H1 (cell line): ENCODE data around the gene ELOVL6. TPM values are rescaled to one million over a fixed set of nuclear protein-coding genes. Genes with fewer than 3 reads are reported as not detected.

Experiments used
- BACH1 ChIP-seq: IDR thresholded peaks from 2 replicates; pipeline ENCODE4 v1.6.1; 2012; ENCODE audit warnings: low read length, improper control_type of control experiment
- BCL11A ChIP-seq, 2 experiments: IDR thresholded peaks; one replicate each; pipeline ENCODE4 v1.6.1; 2011; ENCODE audit warnings: low read depth in 2 of 2, low read length in 2 of 2, mild to moderate bottlenecking in 2 of 2
- BRCA1 ChIP-seq: IDR thresholded peaks from 2 replicates; pipeline ENCODE4 v1.6.1; 2012; ENCODE audit warnings: low read depth, low read length, improper control_type of control experiment
- CEBPB ChIP-seq: IDR thresholded peaks from 2 replicates; pipeline ENCODE4 v1.6.1; 2012; ENCODE audit warnings: low read depth, low read length
- CTCF ChIP-seq, 3 experiments: IDR thresholded peaks; 1 replicate in 2 of 3; 2 replicates in 1 of 3; pipeline versions ENCODE4 v1.5.1 to v1.6.1; 2011; ENCODE audit warnings: low read length in 3 of 3, mild to moderate bottlenecking in 3 of 3, inconsistent platforms in 2 of 3, low read depth in 1 of 3, moderate library complexity in 1 of 3; ENCODE audit not compliant: insufficient read depth in 1 of 3; ENCODE audit errors: control extremely low read depth in 1 of 3
- EP300 ChIP-seq, 2 experiments: IDR thresholded peaks; 1 replicate in 1 of 2; 2 replicates in 1 of 2; pipeline ENCODE4 v1.6.1; 2011 to 2012; ENCODE audit warnings: low read depth in 2 of 2, low read length in 2 of 2, mild to moderate bottlenecking in 2 of 2, borderline replicate concordance in 1 of 2, inconsistent platforms in 1 of 2, moderate library complexity in 1 of 2
- EZH2 ChIP-seq: fragments of 200-600 bp; sonication (generic); IDR thresholded peaks from 2 replicates; pipeline ENCODE4 v1.7.1; 2012; ENCODE audit warnings: low read depth, mild to moderate bottlenecking, moderate library complexity, low read length, inconsistent platforms; ENCODE audit not compliant: severe bottlenecking
- FOSL1 ChIP-seq: IDR thresholded peaks from 2 replicates; pipeline ENCODE4 v1.6.1; 2011; ENCODE audit warnings: mild to moderate bottlenecking, low read depth, low read length, moderate library complexity; ENCODE audit not compliant: insufficient read depth
- GABPA ChIP-seq: IDR thresholded peaks from 2 replicates; pipeline ENCODE4 v1.6.1; 2011; ENCODE audit warnings: mild to moderate bottlenecking, low read length, moderate library complexity, borderline replicate concordance; ENCODE audit not compliant: insufficient read depth
- JUN ChIP-seq: IDR thresholded peaks from 2 replicates; pipeline ENCODE4 v1.6.1; 2011; ENCODE audit warnings: low read depth, mild to moderate bottlenecking, improper control_type of control experiment, low read length
- KDM4A ChIP-seq: IDR thresholded peaks from one replicate; pipeline ENCODE4 v1.7.1; 2012; ENCODE audit warnings: low read depth, mild to moderate bottlenecking, moderate library complexity, low read length, inconsistent platforms; ENCODE audit not compliant: severe bottlenecking
- MAFK ChIP-seq: IDR thresholded peaks from 2 replicates; pipeline ENCODE4 v1.6.1; 2012; ENCODE audit warnings: low read depth, mild to moderate bottlenecking, improper control_type of control experiment, low read length
- NANOG ChIP-seq: IDR thresholded peaks from 2 replicates; pipeline ENCODE4 v1.6.1; 2011; ENCODE audit warnings: low read length, low read depth, mild to moderate bottlenecking, inconsistent platforms; ENCODE audit not compliant: insufficient read depth, poor library complexity, severe bottlenecking
- POLR2AphosphoS5 ChIP-seq: IDR thresholded peaks from 2 replicates; pipeline ENCODE4 v1.6.1; 2011; ENCODE audit warnings: low read depth, low read length
- RBBP5 ChIP-seq: IDR thresholded peaks from 2 replicates; pipeline ENCODE4 v1.7.1; 2012; ENCODE audit warnings: low read depth, mild to moderate bottlenecking, inconsistent platforms, low read length, moderate library complexity, borderline replicate concordance
- RNF2 ChIP-seq: fragments of 200-900, 300-1000 bp; sonication (generic); IDR thresholded peaks from 2 replicates; pipeline ENCODE4 v1.7.1; 2016; ENCODE audit warnings: borderline replicate concordance, low read depth, mild to moderate bottlenecking, antibody characterized with exemption, low read length; ENCODE audit not compliant: poor library complexity, severe bottlenecking; ENCODE audit errors: missing control alignments
- SIRT6 ChIP-seq: IDR thresholded peaks from one replicate; pipeline ENCODE4 v1.7.1; 2012; ENCODE audit warnings: low read length, inconsistent platforms
- SIX5 ChIP-seq: IDR thresholded peaks from 2 replicates; pipeline ENCODE4 v1.6.1; 2011; ENCODE audit warnings: mild to moderate bottlenecking, low read depth, low read length
- SP2 ChIP-seq: IDR thresholded peaks from 2 replicates; pipeline ENCODE4 v1.6.1; 2012; ENCODE audit warnings: mild to moderate bottlenecking, low read length, inconsistent platforms
- SRF ChIP-seq: IDR thresholded peaks from 2 replicates; pipeline ENCODE4 v1.6.1; 2011; ENCODE audit warnings: mild to moderate bottlenecking, low read depth, low read length, moderate library complexity
- TCF12 ChIP-seq: IDR thresholded peaks from 2 replicates; pipeline ENCODE4 v1.6.1; 2011; ENCODE audit warnings: low read depth, mild to moderate bottlenecking, low read length
- TEAD4 ChIP-seq: IDR thresholded peaks from 2 replicates; pipeline ENCODE4 v1.6.1; 2012; ENCODE audit warnings: low read depth, low read length, inconsistent platforms, mixed read lengths
- YY1 ChIP-seq: IDR thresholded peaks from 2 replicates; pipeline ENCODE4 v1.6.1; 2011; ENCODE audit warnings: low read depth, mild to moderate bottlenecking, low read length
- polyA plus RNA-seq, 7 experiments: library from polyadenylated mRNA; depleted of rRNA in 3 of 7; stranded (reverse) in 5 of 7; unstranded in 2 of 7; fragments of >200 nt in 5 of 7; fragments of 200-250 nt in 2 of 7; gene quantifications; 1 replicate in 5 of 7; 2 replicates in 1 of 7; 4 replicates in 1 of 7; pipeline versions ENCODE4 v1.2.1 to v1.2.3, GENCODE V29; 2011 to 2013; ENCODE audit warnings: missing spikeins in 2 of 7, mixed read lengths in 2 of 7
- total RNA-seq: library from RNA; stranded (reverse); fragmentation: NEBNext Ultra II Directional; extraction: Animal tissue kit (Norgen Biotek cat#: 25700); gene quantifications from 2 replicates; pipeline ENCODE4 v1.2.1, GENCODE V29; 2021

The ELOVL6 gene
- total and polyA plus RNA-seq, 2 of the 8 experiments (the other 6 are each of a cell fraction or from before 2014, with no cell fraction given), result 27.8 to 86.6 TPM

- TF ChIP-seq GABPA, result no peak
- TF ChIP-seq SIX5, result no peak
- TF ChIP-seq KDM4A, result peak; percentile 16
- no peak for TF ChIP-seq JUN
- TF ChIP-seq FOSL1, result no peak
- no peak for TF ChIP-seq YY1
- TF ChIP-seq POLR2AphosphoS5, result peak; percentile 3
- no peak for TF ChIP-seq BCL11A (IDR thresholded peaks at IDR 0.05; ENCODE audit: low read depth in 2 of 2, low read length in 2 of 2)
- no peak for TF ChIP-seq NANOG
- no peak for TF ChIP-seq TCF12
- no peak for TF ChIP-seq SRF
- no peak for TF ChIP-seq CEBPB
- no peak for TF ChIP-seq EP300 (IDR thresholded peaks at IDR 0.05; ENCODE audit: borderline replicate concordance in 1 of 2, low read depth in 2 of 2, low read length in 2 of 2)
- no peak for TF ChIP-seq SIRT6
- TF ChIP-seq MAFK, result no peak
- TF ChIP-seq SP2, result no peak
- TF ChIP-seq CTCF (IDR thresholded peaks at IDR 0.05; ENCODE audit: control extremely low read depth in 1 of 3, insufficient read depth in 1 of 3, low read depth in 1 of 3, low read length in 3 of 3), result no peak
- TF ChIP-seq EZH2, result no peak
- TF ChIP-seq BACH1, result no peak
- TF ChIP-seq RNF2, result no peak
- no peak for TF ChIP-seq BRCA1
- TF ChIP-seq RBBP5, result peak; percentile 5; the same call in 1 of the 2 replicates
- no peak for TF ChIP-seq TEAD4
These were observed 1.4 kb downstream of the ELOVL6 start (continued) for GRCh38 chr4:110196871-110197528.
